ENCODE measurements around the gene SUFU. TPM values are rescaled to one million over a fixed set of nuclear protein-coding genes. Genes with fewer than 3 reads are reported as not detected.

Gene SUFU
- total RNA-seq, 2 experiments from 2014 or later: 13.4 to 14.2 TPM

- ChIA-PET CTCF (interaction anchor here (0.5 to 1.5 kb wide), 2 partner anchors 20 to 88 kb away, joined by 3 to 5 read pairs; partner anchors contain the start of gene TRIM8), POLR2A (interaction anchor here (0.6 kb wide), 1 partner anchor 153 kb away, joined by 3 read pairs; no protein-coding TSS in a partner anchor)
- Mint-ChIP-seq H3K27ac (no peak overlapping the region), H3K36me3 (ENCODE audit: low read depth) (no peaks in the 10 kb centered on the region), H3K4me3 (no peak overlapping the region), H3K4me1 (peaks cover 2% of the 10 kb centered on the region), H3K27me3 (no peaks in the 10 kb centered on the region), H3K9me3 (no peaks in the 10 kb centered on the region)
- DNase-seq: no peak
Observed at GRCh38 chr10:102624751-102625645, 121.2 kb downstream of the SUFU start.

GRCh38 chr10:102626026-102626685 lies 122.4 kb downstream of the SUFU start:
- POLR2A ChIA-PET: no interaction called here
- Mint-ChIP-seq H3K4me1 (peaks cover 3% of the 10 kb centered on the region), H3K27me3 (no peaks in the 10 kb centered on the region), H3K36me3 (ENCODE audit: low read depth) (no peaks in the 10 kb centered on the region), H3K4me3 (no peak overlapping the region), H3K9me3 (no peaks in the 10 kb centered on the region), H3K27ac (no peak overlapping the region)
- CTCF ChIA-PET: interaction anchor here (0.7 to 1.5 kb wide), 3 partner anchors 18 to 123 kb away, joined by 3 to 5 read pairs (median 3); partner anchors contain the start of gene TRIM8
- DNase-seq: no peak

- no peak for DNase-seq
- peaks cover 2% of the 10 kb centered on the region for H3K36me3 Mint-ChIP-seq (ENCODE audit: low read depth)
- H3K9me3 Mint-ChIP-seq: no peaks in the 10 kb centered on the region
- ChIA-PET CTCF (interaction anchor here (0.7 to 1.4 kb wide), 3 partner anchors 12 to 130 kb away, joined by 3 read pairs; no protein-coding TSS in a partner anchor), POLR2A (interaction anchor here (0.8 kb wide), 1 partner anchor 8 kb away, joined by 3 read pairs; no protein-coding TSS in a partner anchor)
- no peak overlapping the region for H3K4me3 Mint-ChIP-seq
- peaks cover 13% of the 10 kb centered on the region for H3K4me1 Mint-ChIP-seq
- no peak overlapping the region for H3K27ac Mint-ChIP-seq
- no peaks in the 10 kb centered on the region for H3K27me3 Mint-ChIP-seq
Observed at GRCh38 chr10:102627291-102627735, 123.5 kb downstream of the SUFU start.

- CTCF ChIA-PET: interaction anchor here (0.7 to 1.4 kb wide), 3 partner anchors 11 to 130 kb away, joined by 3 to 5 read pairs (median 3); no protein-coding TSS in a partner anchor
- no peak overlapping the region for H3K4me3 Mint-ChIP-seq
- H3K27me3 Mint-ChIP-seq: no peaks in the 10 kb centered on the region
- no peaks in the 10 kb centered on the region for H3K9me3 Mint-ChIP-seq
- POLR2A ChIA-PET: interaction anchor here (0.8 kb wide), 1 partner anchor 8 kb away, joined by 3 read pairs; no protein-coding TSS in a partner anchor
- peaks cover 18% of the 10 kb centered on the region for H3K4me1 Mint-ChIP-seq
- peaks cover 2% of the 10 kb centered on the region for H3K36me3 Mint-ChIP-seq (ENCODE audit: low read depth)
- H3K27ac Mint-ChIP-seq: no peak overlapping the region
- no peak for DNase-seq
Observed at GRCh38 chr10:102627736-102628293, 124.0 kb downstream of the SUFU start.

GRCh38 chr10:102628451-102628911 lies 124.7 kb downstream of the SUFU start:
- H3K4me1 Mint-ChIP-seq: peaks cover 25% of the 10 kb centered on the region
- no peak for DNase-seq
- ChIA-PET CTCF (interaction anchor here (0.5 to 1.2 kb wide), 3 partner anchors 11 to 449 kb away, joined by 3 to 5 read pairs (median 3); no protein-coding TSS in a partner anchor), POLR2A (no interaction called here)
- no peak overlapping the region for H3K4me3 Mint-ChIP-seq
- peaks cover 2% of the 10 kb centered on the region for H3K36me3 Mint-ChIP-seq (ENCODE audit: low read depth)
- no peaks in the 10 kb centered on the region for H3K9me3 Mint-ChIP-seq
- no peak overlapping the region for H3K27ac Mint-ChIP-seq
- no peaks in the 10 kb centered on the region for H3K27me3 Mint-ChIP-seq

- no peak for DNase-seq
- ChIA-PET POLR2A (no interaction called here), CTCF (interaction anchor here (0.5 to 1.4 kb wide), 3 partner anchors 15 to 649 kb away, joined by 3 read pairs; partner anchors contain the start of gene ARL3)
- Mint-ChIP-seq H3K27me3 (no peaks in the 10 kb centered on the region), H3K27ac (no peak overlapping the region), H3K4me3 (no peak overlapping the region), H3K9me3 (no peaks in the 10 kb centered on the region), H3K36me3 (ENCODE audit: low read depth) (peaks cover 2% of the 10 kb centered on the region), H3K4me1 (peaks cover 40% of the 10 kb centered on the region)
Observed at GRCh38 chr10:102629661-102630614, 126.2 kb downstream of the SUFU start.

GRCh38 chr10:102630663-102631062 lies 126.9 kb downstream of the SUFU start:
- POLR2A ChIA-PET: no interaction called here
- Mint-ChIP-seq H3K4me1 (peaks cover 47% of the 10 kb centered on the region), H3K4me3 (no peak overlapping the region), H3K36me3 (ENCODE audit: low read depth) (peaks cover 2% of the 10 kb centered on the region), H3K27me3 (no peaks in the 10 kb centered on the region), H3K27ac (peak overlapping the region; percentile 39), H3K9me3 (no peaks in the 10 kb centered on the region)
- DNase-seq: no peak
- CTCF ChIA-PET: interaction anchor here (0.5 to 1.4 kb wide), 2 partner anchors 16 to 649 kb away, joined by 3 read pairs; no protein-coding TSS in a partner anchor

- peak overlapping the region; percentile 39 for H3K27ac Mint-ChIP-seq
- CTCF ChIA-PET: interaction anchor here (0.6 to 1.3 kb wide), 6 partner anchors 8 to 199 kb away, joined by 3 to 4 read pairs (median 3); partner anchors contain the start of gene TRIM8
- no peaks in the 10 kb centered on the region for H3K27me3 Mint-ChIP-seq
- POLR2A ChIA-PET: interaction anchor here (0.6 kb wide), 1 partner anchor 10 kb away, joined by 3 read pairs; no protein-coding TSS in a partner anchor
- no peak for DNase-seq
- peaks cover 53% of the 10 kb centered on the region for H3K4me1 Mint-ChIP-seq
- no peak overlapping the region for H3K4me3 Mint-ChIP-seq
- peaks cover 2% of the 10 kb centered on the region for H3K36me3 Mint-ChIP-seq (ENCODE audit: low read depth)
- H3K9me3 Mint-ChIP-seq: no peaks in the 10 kb centered on the region
Observed at GRCh38 chr10:102631525-102632393, 128.0 kb downstream of the SUFU start.

- peak overlapping the region; percentile 87 for H3K27ac Mint-ChIP-seq
- H3K4me3 Mint-ChIP-seq: no peak overlapping the region
- no peaks in the 10 kb centered on the region for H3K27me3 Mint-ChIP-seq
- no peaks in the 10 kb centered on the region for H3K9me3 Mint-ChIP-seq
- DNase-seq: no peak
- peaks cover 2% of the 10 kb centered on the region for H3K36me3 Mint-ChIP-seq (ENCODE audit: low read depth)
- ChIA-PET CTCF (interaction anchor here (0.6 to 1.3 kb wide), 6 partner anchors 9 to 199 kb away, joined by 3 to 4 read pairs (median 3); partner anchors contain the start of gene TRIM8), POLR2A (interaction anchor here (0.6 kb wide), 1 partner anchor 10 kb away, joined by 3 read pairs; no protein-coding TSS in a partner anchor)
- peaks cover 55% of the 10 kb centered on the region for H3K4me1 Mint-ChIP-seq
Observed at GRCh38 chr10:102632394-102633111, 128.8 kb downstream of the SUFU start.

- H3K27me3 Mint-ChIP-seq: no peaks in the 10 kb centered on the region
- peaks cover 57% of the 10 kb centered on the region for H3K4me1 Mint-ChIP-seq
- H3K9me3 Mint-ChIP-seq: no peaks in the 10 kb centered on the region
- H3K4me3 Mint-ChIP-seq: no peak overlapping the region
- DNase-seq: peak; percentile 25
- CTCF ChIA-PET: interaction anchor here (1.0 to 1.2 kb wide), 2 partner anchors 11 to 80 kb away, joined by 4 to 5 read pairs; partner anchors contain the start of gene TRIM8
- POLR2A ChIA-PET: no interaction called here
- peak overlapping the region; percentile 87 for H3K27ac Mint-ChIP-seq
- peaks cover 2% of the 10 kb centered on the region for H3K36me3 Mint-ChIP-seq (ENCODE audit: low read depth)
Observed at GRCh38 chr10:102633287-102633686, 129.5 kb downstream of the SUFU start.
